Measurements from ENCODE around the gene MRPL55.

The MRPL55 gene

GRCh38 chr1:228100822-228101613 lies 8.1 kb downstream of the MRPL55 start:
- DNase-seq (ENCODE audit: low spot score), result no peak

- no peak for DNase-seq (ENCODE audit: low spot score)
Measured at GRCh38 chr1:228099331-228099732, 9.8 kb downstream of the MRPL55 start.

- no peak for DNase-seq (ENCODE audit: low spot score)
Measured at GRCh38 chr1:228098323-228098931, 10.7 kb downstream of the MRPL55 start.

- DNase-seq (ENCODE audit: low spot score), result no peak
Measured at GRCh38 chr1:228097333-228098081, 11.6 kb downstream of the MRPL55 start.

GRCh38 chr1:228096416-228097332 lies 12.4 kb downstream of the MRPL55 start:
- DNase-seq (ENCODE audit: low spot score), result no peak

GRCh38 chr1:228095938-228096337 lies 13.2 kb downstream of the MRPL55 start:
- no peak for DNase-seq (ENCODE audit: low spot score)

- no peak for DNase-seq (ENCODE audit: low spot score)
Measured at GRCh38 chr1:228095161-228095560, 13.9 kb downstream of the MRPL55 start.

- DNase-seq (ENCODE audit: low spot score), result no peak
Measured at GRCh38 chr1:228094432-228095016, 14.6 kb downstream of the MRPL55 start.

- DNase-seq (ENCODE audit: low spot score), result no peak
Measured at GRCh38 chr1:228093050-228093906, 15.8 kb downstream of the MRPL55 start.

GRCh38 chr1:228092342-228093049 lies 16.6 kb downstream of the MRPL55 start:
- no peak for DNase-seq (ENCODE audit: low spot score)

- no peak for DNase-seq (ENCODE audit: low spot score)
Measured at GRCh38 chr1:228091084-228091483, 18.0 kb downstream of the MRPL55 start.

GRCh38 chr1:228090613-228091081 lies 18.5 kb downstream of the MRPL55 start:
- peak; percentile 51 for DNase-seq (ENCODE audit: low spot score)

- no peak for DNase-seq (ENCODE audit: low spot score)
Measured at GRCh38 chr1:228089519-228090380, 19.3 kb downstream of the MRPL55 start.

- DNase-seq (ENCODE audit: low spot score), result no peak
Measured at GRCh38 chr1:228088586-228089498, 20.3 kb downstream of the MRPL55 start.

GRCh38 chr1:228087771-228088251 lies 21.3 kb downstream of the MRPL55 start:
- no peak for DNase-seq (ENCODE audit: low spot score)

- DNase-seq (ENCODE audit: low spot score), result no peak
Measured at GRCh38 chr1:228085287-228085951, 23.7 kb downstream of the MRPL55 start.

- no peak for DNase-seq (ENCODE audit: low spot score)
Measured at GRCh38 chr1:228084797-228085196, 24.3 kb downstream of the MRPL55 start.
